ENCODE data around the gene POGZ.

- no peak for TF ChIP-seq CTCF (IDR thresholded peaks at IDR 0.05)
- no peak for TF ChIP-seq MAZ (IDR thresholded peaks at IDR 0.05; ENCODE audit: borderline replicate concordance, low read depth, low read length)
- no peak for TF ChIP-seq HEYL (CRISPR knock-in tag; IDR thresholded peaks at IDR 0.05)
These were observed 40.1 kb upstream of the POGZ start for GRCh38 chr1:151499365-151499764.
